Measurements from ENCODE around the gene TMEM132C. TPM values are rescaled to one million over a fixed set of nuclear protein-coding genes. Genes with fewer than 3 reads are reported as not detected.

TMEM132C gene
- total RNA-seq, 4 donors from 2014 or later: 2.4 to 5.5 (median 3.3) TPM

- no peak for TF ChIP-seq POLR2AphosphoS5 (IDR thresholded peaks at IDR 0.05)
- no peak for TF ChIP-seq CTCF (IDR thresholded peaks at IDR 0.05)
- TF ChIP-seq POLR2A (IDR thresholded peaks at IDR 0.05): no peak
- no peak for TF ChIP-seq EP300 (IDR thresholded peaks at IDR 0.05)
- Histone ChIP-seq H3K4me3 (no peak overlapping the region), H3K4me1 (peaks cover 0 to 8% (median 0%) of the 10 kb centered on the region in 3 donors), H3K27ac (no peak overlapping the region), H3K27me3 (peaks cover 67% of the 10 kb centered on the region), H3K36me3 (no peaks in the 10 kb centered on the region), H3K9me3 (no peaks in the 10 kb centered on the region)
- WGBS, 2 donors (ENCODE audit: low coverage in 1 of 2): 63 to 71% methylated on average over 4 to 15 of the region's 18 CpGs
- ATAC-seq: no peak
Measured at GRCh38 chr12:128383357-128383937, 116.5 kb downstream of the TMEM132C start.

- Histone ChIP-seq H3K9me3 (peaks cover 0 to 6% (median 0%) of the 10 kb centered on the region in 3 donors), H3K4me1 (peaks cover 0 to 9% (median 0%) of the 10 kb centered on the region in 3 donors), H3K27ac (no peak overlapping the region), H3K4me3 (no peak overlapping the region), H3K27me3 (peaks cover 71% of the 10 kb centered on the region), H3K36me3 (no peaks in the 10 kb centered on the region)
- no peak for ATAC-seq
- WGBS, 2 donors (ENCODE audit: low coverage in 1 of 2): 93 to 100% methylated on average over 3 to 7 of the region's 9 CpGs
- TF ChIP-seq EP300 (IDR thresholded peaks at IDR 0.05) (no peak), CTCF (IDR thresholded peaks at IDR 0.05) (no peak), POLR2AphosphoS5 (IDR thresholded peaks at IDR 0.05) (no peak)
Measured at GRCh38 chr12:128385736-128386135, 118.8 kb downstream of the TMEM132C start.

GRCh38 chr12:128387811-128388422, 120.9 kb downstream of the TMEM132C start:
- Histone ChIP-seq H3K27ac (peak overlapping the region in 2 of 4 donors; percentile 29 to 49), H3K9me3 (peaks cover 0 to 6% (median 0%) of the 10 kb centered on the region in 3 donors), H3K36me3 (no peaks in the 10 kb centered on the region), H3K4me1 (peaks cover 0 to 9% (median 0%) of the 10 kb centered on the region in 3 donors), H3K27me3 (peaks cover 60% of the 10 kb centered on the region), H3K4me3 (no peak overlapping the region)
- TF ChIP-seq POLR2A (IDR thresholded peaks at IDR 0.05) (no peak), CTCF (IDR thresholded peaks at IDR 0.05) (peak in 3 of 4 experiments; percentile 25 to 55 (median 37)), POLR2AphosphoS5 (IDR thresholded peaks at IDR 0.05) (no peak), EP300 (IDR thresholded peaks at IDR 0.05) (no peak)
- 10% methylated on average over 9 of the region's 19 CpGs; no CpG with 5 or more reads in 1 of the 2 donors for WGBS, 2 donors (ENCODE audit: low coverage in 1 of 2)
- ATAC-seq: no peak

- H3K27me3 ChIP-seq: peaks cover 54% of the 10 kb centered on the region
- no peak overlapping the region for H3K4me3 ChIP-seq
- 18% methylated on average over 8 of the region's 14 CpGs; no CpG with 5 or more reads in 1 of the 2 donors for WGBS, 2 donors (ENCODE audit: low coverage in 1 of 2)
- H3K27ac ChIP-seq: peak overlapping the region in 3 of 4 donors; percentile 29 to 49 (median 47)
- H3K36me3 ChIP-seq: no peaks in the 10 kb centered on the region
- peak; percentile 82 for ATAC-seq
- H3K9me3 ChIP-seq: peaks cover 0 to 8% (median 0%) of the 10 kb centered on the region in 3 donors
- peaks cover 0 to 9% (median 0%) of the 10 kb centered on the region in 3 donors for H3K4me1 ChIP-seq
- no peak for TF ChIP-seq POLR2A (IDR thresholded peaks at IDR 0.05)
- peak; percentile 28 for TF ChIP-seq POLR2AphosphoS5 (IDR thresholded peaks at IDR 0.05)
- TF ChIP-seq EP300 (IDR thresholded peaks at IDR 0.05): no peak
Measured at GRCh38 chr12:128388461-128389000, 121.6 kb downstream of the TMEM132C start.

GRCh38 chr12:128393346-128393745, 126.4 kb downstream of the TMEM132C start:
- Histone ChIP-seq H3K4me1 (peaks cover 0 to 2% (median 0%) of the 10 kb centered on the region in 3 donors), H3K27ac (no peak overlapping the region), H3K36me3 (no peaks in the 10 kb centered on the region), H3K9me3 (peaks cover 0 to 14% (median 0%) of the 10 kb centered on the region in 3 donors), H3K4me3 (no peak overlapping the region), H3K27me3 (peaks cover 22% of the 10 kb centered on the region)
- TF ChIP-seq CTCF (IDR thresholded peaks at IDR 0.05): no peak
- no peak for TF ChIP-seq POLR2AphosphoS5 (IDR thresholded peaks at IDR 0.05)
- TF ChIP-seq EP300 (IDR thresholded peaks at IDR 0.05): no peak
- no peak for TF ChIP-seq POLR2A (IDR thresholded peaks at IDR 0.05)
- 60 to 69% methylated on average over 1 to 2 of the region's 3 CpGs for WGBS, 2 donors (ENCODE audit: low coverage in 1 of 2)
- ATAC-seq: no peak
